Mesendoderm (in vitro differentiated cells): Measurements from ENCODE around the gene PPP1R9B.

Experiments
- DNase-seq: peaks from one replicate; pipeline ENCODE4 v3.0.0; 2013
- H2AK5ac ChIP-seq: 2 replicates; pipeline ENCODE4 v1.6.1; 2013; ENCODE audit warnings: low read length, inconsistent platforms
- H2BK120ac ChIP-seq: 2 replicates; pipeline ENCODE4 v1.6.1; 2013; ENCODE audit warnings: low read depth, mild to moderate bottlenecking, low read length, moderate library complexity, mixed read lengths
- H2BK15ac ChIP-seq: replicated peaks from 2 replicates; pipeline ENCODE4 v1.6.1; 2013; ENCODE audit warnings: low read depth, mild to moderate bottlenecking, moderate library complexity
- H2BK5ac ChIP-seq: 2 replicates; pipeline ENCODE4 v1.6.1; 2013; ENCODE audit warnings: low read length, inconsistent platforms
- H3K18ac ChIP-seq: 2 replicates; pipeline ENCODE4 v1.6.1; 2013; ENCODE audit warnings: mild to moderate bottlenecking, low read length, mixed read lengths
- H3K23ac ChIP-seq: one replicate; pipeline ENCODE4 v1.6.1; 2013; ENCODE audit warnings: low read length
- H3K27ac ChIP-seq: 2 replicates; pipeline ENCODE4 v1.5.1; 2013; ENCODE audit warnings: low read depth, mild to moderate bottlenecking, inconsistent platforms, low read length, moderate library complexity
- H3K27me3 ChIP-seq: 2 replicates; pipeline ENCODE4 v1.6.1; 2013; ENCODE audit warnings: low read length, control low read depth, mild to moderate bottlenecking, inconsistent platforms; ENCODE audit not compliant: insufficient read depth, poor library complexity
- H3K36me3 ChIP-seq: 2 replicates; pipeline ENCODE4 v1.6.1; 2013; ENCODE audit warnings: low read length, inconsistent platforms; ENCODE audit not compliant: control insufficient read depth, insufficient read depth
- H3K4ac ChIP-seq: one replicate; pipeline ENCODE4 v1.6.1; 2013; ENCODE audit warnings: low read depth, mild to moderate bottlenecking, low read length, moderate library complexity
- H3K4me1 ChIP-seq: 2 replicates; pipeline ENCODE4 v1.6.1; 2013; ENCODE audit warnings: low read depth, low read length, inconsistent platforms; ENCODE audit not compliant: control insufficient read depth
- H3K4me2 ChIP-seq: 2 replicates; pipeline ENCODE4 v1.6.1; 2013; ENCODE audit warnings: low read length
- H3K4me3 ChIP-seq: 2 replicates; pipeline ENCODE4 v1.5.1; 2013; ENCODE audit warnings: mild to moderate bottlenecking, low read length
- H3K56ac ChIP-seq: one replicate; pipeline ENCODE4 v1.6.1; 2013; ENCODE audit warnings: low read length
- H3K79me1 ChIP-seq: 2 replicates; pipeline ENCODE4 v1.6.1; 2013; ENCODE audit warnings: low read length, inconsistent platforms
- H3K79me2 ChIP-seq: 2 replicates; pipeline ENCODE4 v1.6.1; 2013; ENCODE audit warnings: mild to moderate bottlenecking, low read length; ENCODE audit not compliant: control insufficient read depth, insufficient read depth
- H3K9ac ChIP-seq: 2 replicates; pipeline ENCODE4 v1.6.1; 2013; ENCODE audit warnings: low read length, inconsistent platforms
- H4K5ac ChIP-seq: one replicate; pipeline ENCODE4 v1.6.1; 2013; ENCODE audit warnings: low read length
- H4K8ac ChIP-seq: one replicate; pipeline ENCODE4 v1.6.1; 2013; ENCODE audit warnings: low read depth, mild to moderate bottlenecking, control low read depth, low read length, moderate library complexity
- WGBS: extraction: QIAGEN DNeasy Blood & Tissue Kit; methylation state at CpG from one replicate; pipeline ENCODE4 v1.1.7; 2013; ENCODE audit warnings: low lambda C conversion rate, missing lambda C conversion rate; ENCODE audit not compliant: insufficient coverage; ENCODE audit errors: extremely low coverage; 5-methylcytosine and 5-hydroxymethylcytosine counted together

The PPP1R9B gene

GRCh38 chr17:50188531-50188920 lies 38.0 kb upstream of the PPP1R9B start:
- no peak overlapping the region for H4K5ac ChIP-seq
- H3K9ac ChIP-seq, result no peak overlapping the region
- no peak overlapping the region for H3K4ac ChIP-seq
- H3K4me2 ChIP-seq, result no peak overlapping the region
- H2BK15ac ChIP-seq, result no peak overlapping the region
- no CpG with 5 or more reads among the region's 13 CpGs for WGBS
- no peaks in the 10 kb centered on the region for H3K4me1 ChIP-seq
- DNase-seq, result no peak
- no peak overlapping the region for H3K23ac ChIP-seq
- no peak overlapping the region for H2BK120ac ChIP-seq
- no peak overlapping the region for H2AK5ac ChIP-seq
- H3K36me3 ChIP-seq, result no peaks in the 10 kb centered on the region
- H3K56ac ChIP-seq, result no peak overlapping the region
- H4K8ac ChIP-seq, result no peak overlapping the region
- H3K18ac ChIP-seq, result no peak overlapping the region
- no peaks in the 10 kb centered on the region for H3K79me2 ChIP-seq
- no peaks in the 10 kb centered on the region for H3K79me1 ChIP-seq
- no peak overlapping the region for H3K27ac ChIP-seq
- no peak overlapping the region for H3K4me3 ChIP-seq
- H3K27me3 ChIP-seq, result no peaks in the 10 kb centered on the region
- H2BK5ac ChIP-seq, result no peak overlapping the region

- WGBS, result no CpG with 5 or more reads among the region's 17 CpGs
- Histone ChIP-seq H3K4me3 (no peak overlapping the region), H2BK120ac (no peak overlapping the region), H3K27me3 (no peaks in the 10 kb centered on the region), H2BK5ac (no peak overlapping the region), H2BK15ac (no peak overlapping the region), H4K8ac (no peak overlapping the region), H3K4ac (no peak overlapping the region), H3K36me3 (no peaks in the 10 kb centered on the region), H3K9ac (no peak overlapping the region), H3K4me1 (no peaks in the 10 kb centered on the region), H3K18ac (no peak overlapping the region), H3K4me2 (no peak overlapping the region), H3K56ac (no peak overlapping the region), H2AK5ac (no peak overlapping the region), H3K79me1 (no peaks in the 10 kb centered on the region), H3K79me2 (no peaks in the 10 kb centered on the region), H3K27ac (no peak overlapping the region), H4K5ac (no peak overlapping the region), H3K23ac (no peak overlapping the region)
- no peak for DNase-seq
Measured at GRCh38 chr17:50187751-50188530, 37.5 kb upstream of the PPP1R9B start.

- no peak overlapping the region for H2BK5ac ChIP-seq
- no peak overlapping the region for H3K4me3 ChIP-seq
- H4K8ac ChIP-seq, result no peak overlapping the region
- no peaks in the 10 kb centered on the region for H3K36me3 ChIP-seq
- H3K4me2 ChIP-seq, result no peak overlapping the region
- H2AK5ac ChIP-seq, result no peak overlapping the region
- no peak for DNase-seq
- H3K27me3 ChIP-seq, result no peaks in the 10 kb centered on the region
- no peak overlapping the region for H3K56ac ChIP-seq
- H3K4me1 ChIP-seq, result no peaks in the 10 kb centered on the region
- no peak overlapping the region for H4K5ac ChIP-seq
- H2BK15ac ChIP-seq, result no peak overlapping the region
- no peaks in the 10 kb centered on the region for H3K79me2 ChIP-seq
- H3K4ac ChIP-seq, result no peak overlapping the region
- H3K9ac ChIP-seq, result no peak overlapping the region
- WGBS, result no CpG with 5 or more reads among the region's 4 CpGs
- no peak overlapping the region for H3K23ac ChIP-seq
- H3K18ac ChIP-seq, result no peak overlapping the region
- no peak overlapping the region for H3K27ac ChIP-seq
- H3K79me1 ChIP-seq, result no peaks in the 10 kb centered on the region
- H2BK120ac ChIP-seq, result no peak overlapping the region
Measured at GRCh38 chr17:50187394-50187725, 36.9 kb upstream of the PPP1R9B start.

- Histone ChIP-seq H3K36me3 (no peaks in the 10 kb centered on the region), H2BK120ac (no peak overlapping the region), H4K8ac (no peak overlapping the region), H3K27me3 (no peaks in the 10 kb centered on the region), H4K5ac (no peak overlapping the region), H3K4me3 (no peak overlapping the region), H3K4ac (no peak overlapping the region), H2BK5ac (no peak overlapping the region), H2BK15ac (no peak overlapping the region), H3K56ac (no peak overlapping the region), H2AK5ac (no peak overlapping the region), H3K4me1 (no peaks in the 10 kb centered on the region), H3K79me2 (no peaks in the 10 kb centered on the region), H3K79me1 (no peaks in the 10 kb centered on the region), H3K23ac (no peak overlapping the region), H3K4me2 (no peak overlapping the region), H3K27ac (no peak overlapping the region), H3K9ac (no peak overlapping the region), H3K18ac (no peak overlapping the region)
- DNase-seq, result no peak
- WGBS, result no CpG with 5 or more reads among the region's 24 CpGs
Measured at GRCh38 chr17:50186661-50187393, 36.4 kb upstream of the PPP1R9B start.

GRCh38 chr17:50185631-50186471 lies 35.4 kb upstream of the PPP1R9B start:
- Histone ChIP-seq H3K36me3 (no peaks in the 10 kb centered on the region), H3K27ac (no peak overlapping the region), H3K4me1 (no peaks in the 10 kb centered on the region), H2AK5ac (no peak overlapping the region), H3K56ac (no peak overlapping the region), H4K5ac (no peak overlapping the region), H3K27me3 (no peaks in the 10 kb centered on the region), H3K9ac (no peak overlapping the region), H2BK120ac (no peak overlapping the region), H3K23ac (no peak overlapping the region), H3K4ac (no peak overlapping the region), H3K79me2 (no peaks in the 10 kb centered on the region), H3K79me1 (no peaks in the 10 kb centered on the region), H2BK5ac (no peak overlapping the region), H3K4me2 (no peak overlapping the region), H4K8ac (no peak overlapping the region), H2BK15ac (no peak overlapping the region), H3K18ac (no peak overlapping the region), H3K4me3 (no peak overlapping the region)
- WGBS, result no CpG with 5 or more reads among the region's 31 CpGs
- DNase-seq, result no peak
